ENCODE data around the gene PIMREG.

DNA sequence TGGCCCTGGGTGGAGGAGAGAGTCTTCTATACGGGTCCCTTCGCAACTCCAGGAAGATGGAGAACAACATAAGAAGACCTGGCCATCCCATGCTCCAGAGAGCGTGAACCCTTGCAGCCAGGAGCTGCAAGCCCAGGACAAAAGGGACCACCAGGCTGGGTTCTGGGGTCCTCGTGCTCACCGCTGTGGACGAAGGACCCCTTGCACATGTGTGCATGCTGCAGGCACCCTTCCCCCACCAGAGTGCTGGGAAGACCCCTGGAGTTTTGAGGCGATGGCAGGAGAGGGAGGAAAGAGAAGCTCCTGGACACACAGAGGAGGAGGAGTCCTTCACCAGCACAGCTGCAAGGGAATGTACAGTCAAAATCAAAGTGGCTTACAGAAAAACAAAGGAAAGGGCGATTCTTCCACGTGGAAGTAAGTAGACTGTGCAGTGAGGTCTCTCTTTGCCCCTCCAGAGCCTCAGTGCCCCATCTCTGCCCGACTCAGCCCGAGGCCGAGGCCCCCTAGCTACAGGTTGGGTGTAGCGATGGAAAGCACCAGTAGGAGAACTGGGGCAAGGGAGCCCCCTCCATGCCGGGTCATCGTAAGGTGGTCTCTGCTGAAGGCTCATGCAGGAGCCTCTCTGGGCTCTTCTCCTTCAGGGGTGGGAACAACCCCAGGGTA lies 51.3 kb downstream of the PIMREG start:
- TF ChIP-seq CTCF (IDR thresholded peaks at IDR 0.05) (no peak), POLR2A (IDR thresholded peaks at IDR 0.05) (no peak)

All from breast epithelium (tissue), 3 donors.